Thyroid gland (tissue), 4 donors: ENCODE measurements around the gene PTRH1.

Source experiments
- CTCF ChIP-seq, 6 experiments: fragments of 200-600 bp in 3 of 6; fragments of 450-650 bp in 3 of 6; sonication (generic) in 3 of 6; IDR thresholded peaks; one replicate each; pipeline ENCODE4 v1.5.1; 2016 to 2019; ENCODE audit warnings: antibody characterized with exemption in 6 of 6, mild to moderate bottlenecking in 2 of 6, inconsistent platforms in 1 of 6, moderate library complexity in 1 of 6
- POLR2A ChIP-seq, 2 donors: fragments of 450-650 bp; IDR thresholded peaks; one replicate each; pipeline ENCODE4 v1.6.1; 2017; ENCODE audit warnings: antibody characterized with exemption in 2 of 2, mild to moderate bottlenecking in 2 of 2, moderate library complexity in 1 of 2

GRCh38 chr9:127690735-127691134 is 24.7 kb downstream of the PTRH1 start:
- TF ChIP-seq CTCF (IDR thresholded peaks at IDR 0.05) (no peak), POLR2A (IDR thresholded peaks at IDR 0.05) (no peak)
